HepG2 (cell line): ENCODE measurements around the gene NOL4L. TPM values are rescaled to one million over a fixed set of nuclear protein-coding genes. Genes with fewer than 3 reads are reported as not detected.

Experiments used
- ATAC-seq: fragments of 200-7000 bp; cut with Tn5 transposase; 3 replicates; pipeline ENCODE4 v1.9.1; 2020; ENCODE audit warnings: mild to moderate bottlenecking, moderate library complexity
- BruUV-seq: library from RNA; stranded (reverse); fragments of 400-500 nt; replicated peaks from 2 replicates; lab custom pipeline; 2021; lab: Mats Ljungman, UMichigan
- CTCF ChIA-PET: fragments of 300-600 bp; formaldehyde crosslinking; extraction: SDS; loops from one replicate; lab custom pipeline; 2021; ENCODE audit warnings: low total read pairs, inconsistent platforms, low intra/inter-chr PET ratio; lab: Yijun Ruan, JAX
- POLR2A ChIA-PET: fragments of 350-600 bp; sonication (Branson Sonifier 250); formaldehyde crosslinking; loops from one replicate; lab custom pipeline; 2020; ENCODE audit warnings: antibody characterized with exemption, inconsistent platforms; lab: Yijun Ruan, JAX
- DNase-seq: peaks from one replicate; pipeline ENCODE4 v3.0.0-alpha.2; 2015; ENCODE audit warnings: low spot score
- FAIRE-seq: peaks from 3 replicates; lab custom pipeline; 2011; peaks lifted over from hg19 to GRCh38; lab: Jason Lieb, UNC
- H2AFZ ChIP-seq: one replicate; pipeline ENCODE4 v1.6.1; 2011; ENCODE audit warnings: low read length, inconsistent platforms
- H3K27ac ChIP-seq: fragments of 300-600 bp; 3 replicates; pipeline ENCODE4 v1.8.0; 2011; ENCODE audit warnings: mixed run types, mild to moderate bottlenecking, mixed read lengths, low read length, inconsistent platforms; ENCODE audit not compliant: insufficient read depth; ENCODE audit errors: extremely low read length
- H3K27me3 ChIP-seq, 2 experiments: fragments of 200-600 bp in 1 of 2; 2 replicates in 1 of 2; 3 replicates in 1 of 2; pipeline versions ENCODE4 v1.6.0 to v1.8.0; 2011; ENCODE audit warnings: low read length in 2 of 2, mild to moderate bottlenecking in 2 of 2, moderate library complexity in 2 of 2, inconsistent platforms in 1 of 2; ENCODE audit not compliant: insufficient read depth in 2 of 2, control insufficient read depth in 1 of 2
- H3K36me3 ChIP-seq, 2 experiments: fragments of 200-600 bp in 1 of 2; replicated peaks in 1 of 2; 2 replicates in 1 of 2; 3 replicates in 1 of 2; pipeline versions ENCODE4 v1.5.1 to v1.8.0; 2011; ENCODE audit warnings: low read length in 2 of 2, inconsistent platforms in 1 of 2; ENCODE audit not compliant: insufficient read depth in 2 of 2, control insufficient read depth in 1 of 2
- H3K4me1 ChIP-seq: 2 replicates; pipeline ENCODE4 v1.5.1; 2012; ENCODE audit warnings: low read length, inconsistent platforms; ENCODE audit not compliant: insufficient read depth
- H3K4me2 ChIP-seq: 2 replicates; pipeline ENCODE4 v1.6.0; 2011; ENCODE audit warnings: low read depth, low read length, inconsistent platforms
- H3K4me3 ChIP-seq, 3 experiments: fragments of 200-600 bp in 1 of 3; sonication (generic), shearing (Covaris generic) in 1 of 3; replicated peaks in 1 of 3; 2 replicates each; pipeline ENCODE4 v1.5.1; 2011 to 2016; ENCODE audit warnings: low read length in 3 of 3, inconsistent platforms in 2 of 3, low read depth in 2 of 3, mild to moderate bottlenecking in 2 of 3, control low read depth in 1 of 3, mixed read lengths in 1 of 3; ENCODE audit not compliant: insufficient read depth in 1 of 3
- H3K79me2 ChIP-seq: one replicate; pipeline ENCODE4 v1.6.1; 2011; ENCODE audit warnings: low read length, inconsistent platforms; ENCODE audit not compliant: insufficient read depth
- H3K9ac ChIP-seq: 2 replicates; pipeline ENCODE4 v1.6.0; 2011; ENCODE audit warnings: mild to moderate bottlenecking, low read depth, low read length, inconsistent platforms; ENCODE audit not compliant: insufficient read depth
- H3K9me3 ChIP-seq: 2 replicates; pipeline ENCODE4 v1.5.1; 2012; ENCODE audit warnings: mild to moderate bottlenecking, low read length
- H4K20me1 ChIP-seq: 2 replicates; pipeline ENCODE4 v1.6.0; 2011; ENCODE audit warnings: inconsistent platforms, mild to moderate bottlenecking, low read length, moderate library complexity; ENCODE audit not compliant: insufficient read depth
- HIVEP1 ChIP-seq: sonication (generic); formaldehyde crosslinking; IDR thresholded peaks from 2 replicates; pipeline ENCODE4 v1.4.0; 2020; ENCODE audit warnings: mild to moderate bottlenecking, missing genetic modification reagents
- KLF13 ChIP-seq: sonication (generic); formaldehyde crosslinking; IDR thresholded peaks from 2 replicates; pipeline ENCODE4 v1.4.0; 2020; ENCODE audit warnings: mild to moderate bottlenecking, missing genetic modification reagents
- KLF15 ChIP-seq: sonication (generic); formaldehyde crosslinking; IDR thresholded peaks from 2 replicates; pipeline ENCODE4 v1.8.1; 2023; ENCODE audit warnings: borderline replicate concordance, mild to moderate bottlenecking, inconsistent platforms, missing genetic modification reagents, mixed read lengths
- ZNF264 ChIP-seq: sonication (generic); formaldehyde crosslinking; IDR thresholded peaks from 2 replicates; pipeline ENCODE4 v1.4.0; 2020; ENCODE audit warnings: missing genetic modification reagents
- ZNF274 ChIP-seq: sonication (generic); formaldehyde crosslinking; IDR thresholded peaks from 2 replicates; pipeline ENCODE4 v1.5.1; 2020; ENCODE audit warnings: mild to moderate bottlenecking, missing genetic modification reagents
- ZNF556 ChIP-seq: sonication (generic); formaldehyde crosslinking; IDR thresholded peaks from 2 replicates; pipeline ENCODE4 v1.4.0; 2020; ENCODE audit warnings: mild to moderate bottlenecking, missing genetic modification reagents, borderline replicate concordance
- ZNF768 ChIP-seq: sonication (generic); formaldehyde crosslinking; IDR thresholded peaks from 2 replicates; pipeline ENCODE4 v1.4.0; 2020; ENCODE audit warnings: missing genetic modification reagents
- WGBS: methylation state at CpG from one replicate; pipeline ENCODE4 v1.1.6; 2017; ENCODE audit warnings: low lambda C conversion rate; 5-methylcytosine and 5-hydroxymethylcytosine counted together
- in situ Hi-C: cut with HindIII; loops from 2 replicates; pipeline ENCODE4 v1.10.0; 2017; ENCODE audit warnings: low pct_unique_long_range_greater_than_20kb; ENCODE audit not compliant: extremely low pct_ligation_motif_present
- intact Hi-C: fragments of 100-400 bp; cut with micrococcal nuclease; formaldehyde crosslinking; loops from one replicate; pipeline ENCODE4 v1.10.0; 2022; ENCODE audit not compliant: unreplicated experiment
- polyA plus RNA-seq, 8 experiments: library from polyadenylated mRNA; depleted of rRNA in 3 of 8; stranded (reverse) in 7 of 8; unstranded in 1 of 8; fragments of >200 nt; fragmentation: Illumina TruSeq in 4 of 8; extraction: Trizol in 4 of 8; gene quantifications; 2 replicates each; pipeline versions ENCODE4 v1.2.1 to v1.2.3, GENCODE V29; 2011 to 2016; ENCODE audit warnings: low read depth in 4 of 8, missing spikeins in 1 of 8, mixed read lengths in 1 of 8; ENCODE audit not compliant: insufficient read depth in 1 of 8
- total RNA-seq, 5 experiments: library from RNA; depleted of rRNA; stranded (reverse); fragments of >200 nt; fragmentation: Illumina TruSeq; extraction: Trizol; gene quantifications; 2 replicates each; pipeline ENCODE4 v1.2.3, GENCODE V29; 2016; ENCODE audit warnings: low read depth in 1 of 5
- TF ChIP-seq, protein P1 (sequence below): sonication (generic); formaldehyde crosslinking; IDR thresholded peaks from 2 replicates; pipeline ENCODE4 v1.4.0; 2020; ENCODE audit warnings: mild to moderate bottlenecking, missing genetic modification reagents
- TF ChIP-seq, protein P2 (sequence below): sonication (generic); formaldehyde crosslinking; IDR thresholded peaks from 2 replicates; pipeline ENCODE4 v1.4.0; 2020; ENCODE audit warnings: missing genetic modification reagents, low read depth, mild to moderate bottlenecking, borderline replicate concordance
- TF ChIP-seq, protein P3 (sequence below): sonication (generic); formaldehyde crosslinking; IDR thresholded peaks from 2 replicates; pipeline ENCODE4 v1.4.0; 2020; ENCODE audit warnings: mild to moderate bottlenecking, missing genetic modification reagents

Gene NOL4L
- total and polyA plus RNA-seq, 2 of the 13 experiments (the other 11 are each of a cell fraction or from before 2014, with no cell fraction given), result 16.6 to 35.4 TPM

DNA sequence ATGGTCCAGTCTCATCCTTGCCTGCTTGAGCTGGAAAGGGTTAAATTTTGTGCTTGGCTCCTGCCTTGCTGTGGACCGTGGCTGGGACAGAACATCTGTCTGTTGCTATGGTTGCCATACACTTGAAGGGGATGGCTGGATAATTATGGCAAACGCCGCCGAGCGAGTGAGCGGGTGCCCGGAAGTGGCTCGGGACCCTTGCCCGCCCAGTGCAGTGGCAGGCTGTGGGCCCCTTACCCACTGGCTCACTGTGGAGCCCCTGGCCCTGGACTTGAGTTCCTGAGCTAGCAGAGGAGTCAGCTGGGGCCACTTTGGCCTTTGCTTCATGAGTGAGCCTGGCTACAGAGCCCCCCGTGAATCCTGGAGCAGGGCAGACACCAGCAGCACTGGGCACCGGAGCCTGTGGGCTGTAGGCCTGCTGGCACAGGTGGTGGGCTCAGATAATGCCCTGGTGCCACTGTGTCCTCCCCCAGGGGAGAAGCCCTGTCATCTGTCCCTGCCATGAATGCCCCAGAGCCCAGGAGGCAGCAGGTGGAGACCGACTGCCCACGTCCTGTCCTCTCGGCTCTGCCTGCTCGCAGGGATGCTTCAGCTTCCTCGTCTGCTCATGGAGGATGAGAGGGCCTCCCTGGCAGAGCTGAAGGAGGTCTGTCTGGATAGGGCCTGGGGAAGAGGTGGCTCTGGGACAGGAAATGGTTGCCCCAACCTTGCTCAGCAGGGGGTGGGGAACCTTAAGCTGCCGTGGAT lies 25.5 kb upstream of the NOL4L start (continued):
- TF ChIP-seq, protein P1, sequence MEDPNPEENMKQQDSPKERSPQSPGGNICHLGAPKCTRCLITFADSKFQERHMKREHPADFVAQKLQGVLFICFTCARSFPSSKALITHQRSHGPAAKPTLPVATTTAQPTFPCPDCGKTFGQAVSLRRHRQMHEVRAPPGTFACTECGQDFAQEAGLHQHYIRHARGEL, result 0 out of 2 replicates have a peak, but pooled peaks have one; percentile 17
- TF ChIP-seq ZNF274, result 0 out of 2 replicates have a peak, but pooled peaks have one; percentile 24
- TF ChIP-seq KLF13 (CRISPR knock-in tag), result 0 out of 2 replicates have a peak, but pooled peaks have one; percentile 74
- TF ChIP-seq KLF15 (CRISPR knock-in tag), result no peak
- TF ChIP-seq HIVEP1, result 0 out of 2 replicates have a peak, but pooled peaks have one; percentile 27
- no peak for TF ChIP-seq ZNF264 (CRISPR knock-in tag)

DNA sequence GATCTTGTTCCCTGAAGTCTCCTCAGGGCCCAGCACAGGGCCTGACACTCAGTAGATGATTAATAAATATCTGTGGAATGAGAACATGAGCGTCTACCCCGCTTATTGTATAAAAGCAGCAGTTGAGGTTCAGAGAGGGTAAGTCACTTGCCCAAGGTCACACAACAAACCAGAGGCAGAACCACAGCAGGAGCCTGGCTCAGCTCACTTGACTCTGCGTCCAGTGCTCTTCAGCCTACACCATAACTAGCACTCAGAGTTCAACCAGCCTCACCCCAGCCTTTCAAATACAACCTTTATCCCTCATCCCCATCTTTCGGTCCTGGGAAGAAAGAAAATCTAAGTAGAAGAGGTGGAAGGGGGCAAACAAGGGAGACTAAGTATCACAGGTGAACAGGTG lies 24.9 kb upstream of the NOL4L start:
- WGBS, result 23% methylated on average over 4 of the region's 4 CpGs
- Histone ChIP-seq H3K4me3 (no peak overlapping the region), H3K79me2 (no peaks in the 10 kb centered on the region), H2AFZ (no peak overlapping the region), H3K4me2 (no peak overlapping the region), H3K4me1 (peaks cover 58% of the 10 kb centered on the region), H3K9ac (no peak overlapping the region), H3K36me3 (no peaks in the 10 kb centered on the region), H3K27ac (no peak overlapping the region), H3K27me3 (peaks cover 27 to 80% of the 10 kb centered on the region in 2 experiments; a peak in 4 of 5 replicates), H3K9me3 (no peaks in the 10 kb centered on the region), H4K20me1 (no peaks in the 10 kb centered on the region)
- ChIA-PET CTCF (no interaction called here), POLR2A (no interaction called here)
- no peak for FAIRE-seq
- in situ Hi-C loops, result no loop called here
- no TSS peak for BruUV-seq
- DNase-seq, result no peak
- TF ChIP-seq, protein P2, sequence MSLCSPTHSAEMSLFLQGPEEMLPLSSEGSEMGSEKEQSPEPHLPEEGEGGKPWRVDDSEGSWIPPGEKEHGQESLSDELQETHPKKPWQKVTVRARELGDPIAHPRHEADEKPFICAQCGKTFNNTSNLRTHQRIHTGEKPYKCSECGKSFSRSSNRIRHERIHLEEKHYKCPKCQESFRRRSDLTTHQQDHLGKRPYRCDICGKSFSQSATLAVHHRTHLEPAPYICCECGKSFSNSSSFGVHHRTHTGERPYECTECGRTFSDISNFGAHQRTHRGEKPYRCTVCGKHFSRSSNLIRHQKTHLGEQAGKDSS (CRISPR knock-in tag), result peak; percentile 24; the same call in 1 of the 2 replicates
- no peak for TF ChIP-seq ZNF556
- TF ChIP-seq, protein P3, sequence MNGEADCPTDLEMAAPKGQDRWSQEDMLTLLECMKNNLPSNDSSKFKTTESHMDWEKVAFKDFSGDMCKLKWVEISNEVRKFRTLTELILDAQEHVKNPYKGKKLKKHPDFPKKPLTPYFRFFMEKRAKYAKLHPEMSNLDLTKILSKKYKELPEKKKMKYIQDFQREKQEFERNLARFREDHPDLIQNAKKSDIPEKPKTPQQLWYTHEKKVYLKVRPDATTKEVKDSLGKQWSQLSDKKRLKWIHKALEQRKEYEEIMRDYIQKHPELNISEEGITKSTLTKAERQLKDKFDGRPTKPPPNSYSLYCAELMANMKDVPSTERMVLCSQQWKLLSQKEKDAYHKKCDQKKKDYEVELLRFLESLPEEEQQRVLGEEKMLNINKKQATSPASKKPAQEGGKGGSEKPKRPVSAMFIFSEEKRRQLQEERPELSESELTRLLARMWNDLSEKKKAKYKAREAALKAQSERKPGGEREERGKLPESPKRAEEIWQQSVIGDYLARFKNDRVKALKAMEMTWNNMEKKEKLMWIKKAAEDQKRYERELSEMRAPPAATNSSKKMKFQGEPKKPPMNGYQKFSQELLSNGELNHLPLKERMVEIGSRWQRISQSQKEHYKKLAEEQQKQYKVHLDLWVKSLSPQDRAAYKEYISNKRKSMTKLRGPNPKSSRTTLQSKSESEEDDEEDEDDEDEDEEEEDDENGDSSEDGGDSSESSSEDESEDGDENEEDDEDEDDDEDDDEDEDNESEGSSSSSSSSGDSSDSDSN (CRISPR knock-in tag), result 0 out of 2 replicates have a peak, but pooled peaks have one; percentile 0
- TF ChIP-seq ZNF768 (CRISPR knock-in tag), result peak; percentile 72; the same call in 1 of the 2 replicates
- no peak for ATAC-seq
- intact Hi-C loops, result no loop called here
